OCI-LY7 (cell line): ENCODE results near the gene TTLL10. TPM values are rescaled to one million over a fixed set of nuclear protein-coding genes. Genes with fewer than 3 reads are reported as not detected.

Experiments used
- BruUV-seq: library from RNA; stranded (reverse); fragments of 400-500 nt; replicated peaks from 2 replicates; lab custom pipeline; 2021; lab: Mats Ljungman, UMichigan
- CTCF ChIA-PET: fragments of 300-600 bp; sonication (Branson Sonifier 250); formaldehyde crosslinking; loops from one replicate; lab custom pipeline; 2022; ENCODE audit warnings: antibody characterized with exemption; ENCODE audit not compliant: unreplicated experiment; lab: Charles Lee
- POLR2A ChIA-PET: fragments of 300-600 bp; sonication (Branson Sonifier 250); formaldehyde crosslinking; loops from one replicate; lab custom pipeline; 2022; ENCODE audit warnings: antibody characterized with exemption; lab: Charles Lee
- DNase-seq: peaks from one replicate; pipeline ENCODE4 v3.0.0-alpha.2; 2015; ENCODE audit warnings: low spot score
- H2AFZ ChIP-seq: fragments of 200-600 bp; sonication (generic), shearing (Covaris generic); 2 replicates; pipeline ENCODE4 v1.6.1; 2014; ENCODE audit warnings: mild to moderate bottlenecking, antibody characterized with exemption, low read length, moderate library complexity
- H3K27ac ChIP-seq: fragments of 200-600 bp; sonication (generic); 2 replicates; pipeline ENCODE4 v1.5.1; 2014; ENCODE audit warnings: mixed run types, low read depth, mild to moderate bottlenecking, moderate library complexity, low read length, inconsistent platforms; ENCODE audit not compliant: poor library complexity, severe bottlenecking
- H3K36me3 ChIP-seq: fragments of 200-600 bp; sonication (generic); 2 replicates; pipeline ENCODE4 v1.6.1; 2014; ENCODE audit warnings: mild to moderate bottlenecking, antibody characterized with exemption, low read length, moderate library complexity, mixed read lengths; ENCODE audit not compliant: insufficient read depth
- H3K4me1 ChIP-seq: fragments of 200-600 bp; sonication (generic); 2 replicates; pipeline ENCODE4 v1.5.1; 2014; ENCODE audit warnings: mild to moderate bottlenecking, low read length; ENCODE audit not compliant: insufficient read depth, poor library complexity, severe bottlenecking
- H3K4me2 ChIP-seq: fragments of 200-600 bp; sonication (generic); 2 replicates; pipeline ENCODE4 v1.6.1; 2014; ENCODE audit warnings: mild to moderate bottlenecking, low read length
- H3K4me3 ChIP-seq: fragments of 200-600 bp; sonication (generic); 2 replicates; pipeline ENCODE4 v1.5.1; 2014; ENCODE audit warnings: mild to moderate bottlenecking, low read depth, low read length; ENCODE audit not compliant: poor library complexity, severe bottlenecking
- H3K79me2 ChIP-seq: fragments of 200-600 bp; sonication (generic); 2 replicates; pipeline ENCODE4 v1.6.1; 2016; ENCODE audit warnings: low read depth, mild to moderate bottlenecking, low read length, moderate library complexity, mixed read lengths; ENCODE audit not compliant: insufficient read depth
- H3K9me2 ChIP-seq: fragments of 200-600 bp; sonication (generic); 2 replicates; pipeline ENCODE4 v1.6.1; 2016; ENCODE audit warnings: mild to moderate bottlenecking, low read length, mixed read lengths; ENCODE audit not compliant: insufficient read depth
- H3K9me3 ChIP-seq: fragments of 200-600 bp; sonication (generic); 2 replicates; pipeline ENCODE4 v1.6.1; 2014; ENCODE audit warnings: mild to moderate bottlenecking, mixed run types, low read length, mixed read lengths
- H4K20me1 ChIP-seq: fragments of 200-600 bp; sonication (generic); 2 replicates; pipeline ENCODE4 v1.6.1; 2014; ENCODE audit warnings: mild to moderate bottlenecking, antibody characterized with exemption, low read length, moderate library complexity, mixed read lengths; ENCODE audit not compliant: insufficient read depth
- CTCF ChIP-seq: fragments of 200-600 bp; sonication (generic); conservative IDR thresholded peaks from 2 replicates; pipeline ENCODE4 v1.5.1; 2014; ENCODE audit warnings: mild to moderate bottlenecking, antibody characterized with exemption, low read length, moderate library complexity, mixed read lengths
- EZH2phosphoT487 ChIP-seq: fragments of 200-600 bp; sonication (generic); IDR thresholded peaks from 2 replicates; pipeline ENCODE4 v1.6.1; 2018; ENCODE audit warnings: low read depth, borderline replicate concordance, mild to moderate bottlenecking, mixed run types, antibody characterized with exemption, low read length, moderate library complexity, mixed read lengths
- intact Hi-C: fragments of 100-400 bp; cut with micrococcal nuclease; formaldehyde crosslinking; loops from one replicate; pipeline ENCODE4 v1.10.0; 2022; ENCODE audit not compliant: unreplicated experiment
- total RNA-seq, 2 experiments: library from RNA; depleted of rRNA in 1 of 2; stranded (reverse); fragments of >200 nt in 1 of 2; shearing (Covaris generic) in 1 of 2; gene quantifications; 2 replicates each; pipeline ENCODE4 v1.2.3, GENCODE V29; 2014 to 2022

The TTLL10 gene
- total RNA-seq, 2 experiments from 2014 or later = not detected

- H2AFZ ChIP-seq = no peak within 1 kb of the TSS
- peaks cover 7% of the 10 kb centered on the region for H3K4me1 ChIP-seq
- ChIA-PET POLR2A (no interaction called here), CTCF (no interaction called here)
- DNase-seq = no peak
- no peaks in the 10 kb centered on the region for H3K9me2 ChIP-seq
- H3K27ac ChIP-seq = no peak within 1 kb of the TSS
- intact Hi-C loops = no loop called here
- H3K4me2 ChIP-seq = peak within 1 kb of the TSS; percentile 29; the same call in 1 of the 2 replicates
- no peaks in the 10 kb centered on the region for H3K36me3 ChIP-seq
- H3K9me3 ChIP-seq = no peaks in the 10 kb centered on the region
- no peaks in the 10 kb centered on the region for H3K79me2 ChIP-seq
- no TSS peak for BruUV-seq
- no peak within 1 kb of the TSS for H3K4me3 ChIP-seq
- no peaks in the 10 kb centered on the region for H4K20me1 ChIP-seq
- no peak for TF ChIP-seq CTCF
- no peak for TF ChIP-seq EZH2phosphoT487
Measured at GRCh38 chr1:1206376-1206965, 32.8 kb downstream of the TTLL10 start, which contains the start of gene TNFRSF18. Gene TNFRSF18, minus strand, starts transcription at chr1:1206592. Its CDS starts 21 bp downstream, at chr1:1206571.

GRCh38 chr1:1206966-1207531 lies 33.4 kb downstream of the TTLL10 start:
- ChIA-PET POLR2A (no interaction called here), CTCF (no interaction called here)
- no peak overlapping the region for H2AFZ ChIP-seq
- intact Hi-C loops = no loop called here
- no peak for DNase-seq
- H3K9me3 ChIP-seq = no peaks in the 10 kb centered on the region
- no peaks in the 10 kb centered on the region for H3K9me2 ChIP-seq
- H3K36me3 ChIP-seq = no peaks in the 10 kb centered on the region
- H4K20me1 ChIP-seq = no peaks in the 10 kb centered on the region
- H3K4me3 ChIP-seq = no peak overlapping the region
- BruUV-seq = no TSS peak
- H3K4me1 ChIP-seq = peaks cover 7% of the 10 kb centered on the region
- TF ChIP-seq CTCF (peak; percentile 28; the same call in 1 of the 2 replicates), EZH2phosphoT487 (no peak)
- peak overlapping the region; percentile 29; the same call in 1 of the 2 replicates for H3K4me2 ChIP-seq
- no peak overlapping the region for H3K27ac ChIP-seq
- no peaks in the 10 kb centered on the region for H3K79me2 ChIP-seq

- ChIA-PET CTCF (no interaction called here), POLR2A (no interaction called here)
- H3K27ac ChIP-seq = no peak overlapping the region
- no peak for DNase-seq
- no peaks in the 10 kb centered on the region for H4K20me1 ChIP-seq
- no peak overlapping the region for H2AFZ ChIP-seq
- intact Hi-C loops = no loop called here
- H3K9me3 ChIP-seq = no peaks in the 10 kb centered on the region
- H3K4me3 ChIP-seq = no peak overlapping the region
- peaks cover 7% of the 10 kb centered on the region for H3K4me1 ChIP-seq
- no peak overlapping the region for H3K4me2 ChIP-seq
- TF ChIP-seq CTCF (no peak), EZH2phosphoT487 (no peak)
- H3K36me3 ChIP-seq = no peaks in the 10 kb centered on the region
- H3K79me2 ChIP-seq = no peaks in the 10 kb centered on the region
- no TSS peak for BruUV-seq
- no peaks in the 10 kb centered on the region for H3K9me2 ChIP-seq
Measured at GRCh38 chr1:1207571-1207892, 33.9 kb downstream of the TTLL10 start.
